Epithelial cell of esophagus (primary cell): ENCODE results near the gene LRSAM1.
A peak's percentile ranks its signal among the peaks of the same experiment; 100 is the strongest.

ENCODE experiments used
- DNase-seq: peaks from one replicate; pipeline ENCODE4 v3.0.0; 2010; ENCODE audit warnings: low read depth
- H3K4me3 ChIP-seq: 2 replicates; pipeline ENCODE4 v1.5.1; 2011; ENCODE audit warnings: mild to moderate bottlenecking, low read length, control low read depth
- TF ChIP-seq, protein P1 (sequence below): IDR thresholded peaks from 2 replicates; pipeline ENCODE4 v1.5.1; 2011; ENCODE audit warnings: low read depth, mild to moderate bottlenecking, low read length, control low read depth, inconsistent platforms; ENCODE audit not compliant: insufficient read depth; ENCODE audit errors: missing control alignments

Gene LRSAM1

DNA sequence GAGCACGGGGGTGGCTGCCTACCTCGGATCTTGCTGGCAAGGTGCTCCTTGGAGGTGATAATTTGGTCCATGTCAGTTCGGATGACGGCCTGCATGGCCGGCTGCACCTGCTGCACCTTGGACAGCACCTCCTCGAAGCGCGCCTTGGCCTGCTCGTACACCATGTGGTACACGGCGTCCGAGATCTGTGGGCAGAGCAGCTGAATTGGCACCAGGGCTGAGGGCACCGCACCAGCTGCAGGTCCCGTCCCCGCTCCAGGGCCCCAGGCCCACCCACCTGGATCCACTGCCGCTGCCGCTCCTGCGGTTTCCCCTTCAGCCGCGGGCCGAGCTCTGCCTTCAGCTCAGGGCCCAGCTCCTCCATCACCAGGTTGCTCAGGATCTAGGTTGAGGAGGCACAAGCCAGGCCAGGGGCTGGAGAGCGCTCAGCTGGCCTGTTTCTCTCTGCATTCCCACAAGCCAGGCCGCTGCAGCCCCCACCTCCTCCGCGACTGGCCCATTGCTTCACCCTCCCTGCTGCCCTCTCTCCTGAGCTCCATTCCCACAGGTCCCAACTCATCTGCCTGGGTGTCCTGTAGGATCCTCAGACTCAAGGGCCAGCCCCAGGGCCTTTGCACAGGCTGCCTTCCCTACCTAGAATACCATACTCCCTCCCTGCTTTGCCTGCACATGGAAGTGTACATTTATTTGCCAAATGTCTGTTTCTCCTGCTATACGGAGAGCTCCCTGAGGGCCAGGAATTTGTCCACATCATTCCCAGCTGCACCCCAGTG is 65.7 kb downstream of the LRSAM1 start:
- no peak for DNase-seq
- TF ChIP-seq, protein P1, sequence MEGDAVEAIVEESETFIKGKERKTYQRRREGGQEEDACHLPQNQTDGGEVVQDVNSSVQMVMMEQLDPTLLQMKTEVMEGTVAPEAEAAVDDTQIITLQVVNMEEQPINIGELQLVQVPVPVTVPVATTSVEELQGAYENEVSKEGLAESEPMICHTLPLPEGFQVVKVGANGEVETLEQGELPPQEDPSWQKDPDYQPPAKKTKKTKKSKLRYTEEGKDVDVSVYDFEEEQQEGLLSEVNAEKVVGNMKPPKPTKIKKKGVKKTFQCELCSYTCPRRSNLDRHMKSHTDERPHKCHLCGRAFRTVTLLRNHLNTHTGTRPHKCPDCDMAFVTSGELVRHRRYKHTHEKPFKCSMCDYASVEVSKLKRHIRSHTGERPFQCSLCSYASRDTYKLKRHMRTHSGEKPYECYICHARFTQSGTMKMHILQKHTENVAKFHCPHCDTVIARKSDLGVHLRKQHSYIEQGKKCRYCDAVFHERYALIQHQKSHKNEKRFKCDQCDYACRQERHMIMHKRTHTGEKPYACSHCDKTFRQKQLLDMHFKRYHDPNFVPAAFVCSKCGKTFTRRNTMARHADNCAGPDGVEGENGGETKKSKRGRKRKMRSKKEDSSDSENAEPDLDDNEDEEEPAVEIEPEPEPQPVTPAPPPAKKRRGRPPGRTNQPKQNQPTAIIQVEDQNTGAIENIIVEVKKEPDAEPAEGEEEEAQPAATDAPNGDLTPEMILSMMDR = no peak
- no peak overlapping the region for H3K4me3 ChIP-seq

DNA sequence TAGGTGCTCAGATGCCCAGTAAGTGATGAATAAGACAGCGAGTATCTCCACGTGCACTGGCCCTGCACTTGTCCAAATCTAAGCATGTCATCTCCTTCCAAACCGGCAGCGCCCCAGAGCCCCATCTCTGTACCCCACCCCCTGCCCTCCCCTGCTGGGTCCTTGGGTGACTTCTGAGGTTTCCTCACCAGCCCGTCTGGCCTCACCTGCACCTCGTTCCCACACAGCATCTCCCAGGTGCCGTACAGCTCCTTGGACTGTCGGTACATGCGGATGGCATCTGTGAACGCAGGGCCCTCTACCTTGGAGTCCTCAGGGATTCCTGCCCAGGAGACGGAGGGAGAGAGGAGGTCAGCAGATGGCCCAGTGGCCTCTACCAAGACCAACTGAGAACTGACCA is 66.3 kb downstream of the LRSAM1 start:
- DNase-seq = no peak
- H3K4me3 ChIP-seq = no peak overlapping the region
- TF ChIP-seq, protein P1 = no peak

DNA sequence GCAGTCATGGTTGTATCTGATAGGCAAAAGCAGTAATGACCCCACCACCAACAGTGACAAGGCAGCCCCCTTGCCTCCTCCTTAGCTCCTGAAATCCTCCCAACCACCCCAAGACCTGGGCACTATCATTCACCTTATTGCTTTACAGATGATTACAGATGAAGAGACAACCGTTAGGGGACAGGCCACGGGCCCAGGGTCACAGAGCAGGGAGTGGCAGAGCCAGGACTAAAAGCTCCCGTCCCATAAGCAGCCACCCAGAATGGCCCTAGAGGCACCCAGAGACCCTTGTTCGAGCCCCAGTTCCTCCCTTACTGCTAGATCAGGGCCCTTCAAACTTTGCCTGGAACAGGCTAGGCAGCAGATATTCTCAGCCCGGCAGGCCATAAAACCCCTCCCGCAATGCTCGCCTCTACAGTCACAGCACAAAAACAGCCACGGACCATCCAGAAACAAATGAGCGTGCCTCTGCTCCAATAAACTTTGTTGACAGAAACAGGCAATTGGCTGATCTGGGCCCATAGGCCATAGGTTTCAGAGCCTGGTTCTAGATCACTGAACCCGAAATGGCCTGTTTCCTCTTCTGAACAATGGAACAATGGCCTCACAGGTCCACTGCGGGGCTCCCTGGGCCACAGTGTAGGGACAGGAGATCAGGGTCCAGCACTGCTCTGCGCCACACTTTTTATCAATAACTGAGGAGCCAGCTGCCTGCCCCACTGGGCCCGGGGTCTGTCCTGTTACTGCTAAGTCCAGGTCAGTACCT is 67.0 kb downstream of the LRSAM1 start:
- no peak overlapping the region for H3K4me3 ChIP-seq
- TF ChIP-seq, protein P1 = no peak
- DNase-seq = no peak

- peak; percentile 88 for DNase-seq
- TF ChIP-seq, protein P1 = no peak
Observed at GRCh38 chr9:127519301-127520166, 68.2 kb downstream of the LRSAM1 start.

DNA sequence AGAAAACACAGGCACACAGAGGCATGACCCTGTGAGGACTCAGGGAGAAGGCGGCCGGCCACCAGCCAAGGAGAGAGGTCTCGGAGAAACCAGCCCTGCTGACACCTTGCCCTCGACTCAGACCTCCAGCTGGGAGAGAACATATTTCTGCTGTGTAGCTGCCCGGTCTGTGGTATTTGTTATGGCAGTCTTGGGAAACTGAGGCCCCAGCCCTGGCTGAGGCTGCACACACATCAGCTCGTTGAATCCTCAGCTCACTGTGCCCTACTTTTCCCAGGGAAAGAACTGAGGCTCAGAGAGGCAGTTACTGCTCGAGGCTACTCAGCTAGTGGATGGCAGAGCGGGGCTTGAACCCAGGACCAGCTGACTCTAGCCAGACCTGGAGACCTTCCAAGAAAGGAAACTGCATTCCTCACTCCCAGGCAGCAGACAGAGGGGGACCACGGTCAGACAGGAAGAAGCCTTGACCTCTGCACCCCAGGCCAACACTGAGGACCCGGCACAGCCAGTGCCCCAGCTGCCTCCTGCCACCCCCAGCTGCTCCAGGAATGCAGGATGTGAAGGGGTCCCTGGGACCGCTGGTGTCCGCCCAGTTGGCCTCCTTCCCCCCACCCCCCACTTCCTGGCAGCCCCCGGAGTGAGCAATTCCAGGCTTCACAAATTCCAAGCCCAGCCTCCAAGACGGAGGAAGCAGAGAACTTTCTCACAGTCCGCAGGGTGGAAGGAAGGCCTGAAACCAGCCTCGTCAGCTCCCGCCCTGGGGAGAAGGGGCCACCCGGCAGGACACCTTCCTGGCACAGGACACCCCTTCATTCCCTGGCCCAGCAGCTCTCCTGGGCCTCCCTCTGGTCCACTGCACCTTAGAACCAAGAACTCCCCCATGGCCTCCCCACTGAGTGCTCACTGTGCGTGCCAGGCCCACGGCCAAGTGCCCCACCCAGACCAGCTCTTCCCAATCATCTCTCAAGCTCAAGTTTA is 69.9 kb downstream of the LRSAM1 start:
- DNase-seq = no peak
- H3K4me3 ChIP-seq = no peak overlapping the region
- TF ChIP-seq, protein P1 = no peak

More at GRCh38 chr9:127519301-127520166, 68.2 kb downstream of the LRSAM1 start:
- H3K4me3 ChIP-seq = no peak overlapping the region

- TF ChIP-seq, protein P1 = no peak
- no peak for DNase-seq
- no peak overlapping the region for H3K4me3 ChIP-seq
Observed at GRCh38 chr9:127521919-127522304, 70.6 kb downstream of the LRSAM1 start.
